Measurements from ENCODE around the gene CAST. TPM values are rescaled to one million over a fixed set of nuclear protein-coding genes. Genes with fewer than 3 reads are reported as not detected.

Gene CAST
- total and polyA plus RNA-seq, 7 experiments from 2014 or later = 31.1 to 298 (median 114) TPM

DNA sequence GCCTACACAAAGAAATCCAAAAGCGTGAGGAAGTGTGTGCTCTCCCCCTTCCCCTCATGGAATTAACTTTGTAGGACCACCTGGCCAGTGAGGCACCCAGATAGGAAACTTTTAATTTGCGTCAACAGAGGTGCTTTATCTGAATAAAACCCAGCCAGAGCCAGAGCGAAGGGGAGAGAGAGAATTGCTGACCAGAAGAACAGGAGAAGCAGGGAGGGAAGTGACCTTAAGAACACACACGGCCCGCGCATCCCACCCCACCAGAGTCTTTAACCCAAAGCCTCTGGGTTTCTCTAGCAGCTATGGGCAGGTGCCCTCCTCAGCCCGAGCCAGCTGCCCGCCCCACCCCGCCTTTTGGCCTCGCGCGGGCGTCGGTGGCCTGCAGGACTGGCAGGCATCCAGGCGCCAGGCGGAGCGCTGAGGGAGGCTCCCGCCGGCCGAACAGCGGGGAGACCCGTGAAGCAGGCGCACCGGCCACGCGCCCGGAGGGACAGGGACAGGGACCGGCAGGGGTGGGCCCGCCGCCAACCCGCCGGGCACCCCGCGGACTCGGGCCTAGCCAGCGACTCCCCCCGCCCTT lies 145.0 kb downstream of the CAST start:
- peak overlapping the region; percentile 90 to 100 (median 96) for H3K4me3 Mint-ChIP-seq
- peaks cover 0 to 10% (median 0%) of the 10 kb centered on the region in 11 donors for H3K9me3 Mint-ChIP-seq
- CTCF ChIA-PET = interaction anchor here (0.6 to 3.9 kb wide), 8 partner anchors 10 to 129 kb away, joined by 3 to 25 read pairs (median 5); partner anchors contain the start of gene LNPEP
- peaks cover 0 to 2% (median 0%) of the 10 kb centered on the region in 5 donors for H3K27me3 Mint-ChIP-seq
- Histone ChIP-seq H3K27me3 (ENCODE audit: control insufficient read depth in 2 of 2, insufficient read depth in 2 of 2, low read length in 2 of 2) (no peaks in the 10 kb centered on the region), H3K27ac (ENCODE audit: low read depth, low read length) (peak overlapping the region; percentile 99), H3K4me1 (ENCODE audit: control insufficient read depth in 2 of 2, insufficient read depth in 2 of 2, low read length in 2 of 2) (peaks cover 40 to 69% of the 10 kb centered on the region in 2 donors), H3K9me3 (ENCODE audit: control insufficient read depth in 2 of 3, low read length in 3 of 3) (no peaks in the 10 kb centered on the region), H3K36me3 (ENCODE audit: control insufficient read depth in 2 of 3, insufficient read depth in 3 of 3, low read length in 3 of 3) (peaks cover 0 to 7% (median 0%) of the 10 kb centered on the region in 3 experiments), H3K4me3 (ENCODE audit: low read length) (peak overlapping the region; percentile 85)
- peak; percentile 17 for ATAC-seq
- DNase-seq = peak in 1 of 9 donors; percentile 67
- H3K27ac Mint-ChIP-seq = peak overlapping the region; percentile 98 to 100 (median 99)
- peaks cover 57 to 92% (median 89%) of the 10 kb centered on the region in 7 donors for H3K4me1 Mint-ChIP-seq
- peaks cover 13 to 29% (median 24%) of the 10 kb centered on the region in 5 donors for H3K36me3 Mint-ChIP-seq
- intact Hi-C loops (cut with micrococcal nuclease) = loop anchor here (1.0 to 10.0 kb wide), 12 partner anchors 8 to 1965 kb away; partner anchors contain the start of genes ELL2 (in 2 of the 2), ARSK (in 1 of the 2), GLRX (in 1 of the 2) and RGMB (in 1 of the 2)
- POLR2A ChIA-PET = interaction anchor here (0.6 to 5.5 kb wide), 30 partner anchors 9 to 983 kb away, joined by 3 to 212 read pairs (median 4); partner anchors contain the start of genes CAST, ERAP2 and LNPEP

DNA sequence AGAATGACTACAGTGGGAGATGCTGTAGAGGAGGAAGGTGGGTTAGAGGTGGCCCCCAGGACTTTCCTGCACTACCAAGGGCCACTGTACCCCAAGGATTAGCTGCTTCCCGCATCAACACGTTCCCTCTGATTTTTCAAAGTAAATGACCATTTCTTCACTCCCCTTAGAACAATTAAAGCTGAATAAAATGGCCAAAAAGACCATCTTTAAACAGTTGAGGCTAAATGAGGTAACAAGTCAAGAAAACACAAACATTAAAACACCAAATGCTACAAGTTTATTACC lies 146.3 kb downstream of the CAST start:
- Mint-ChIP-seq H3K27ac (peak overlapping the region; percentile 98 to 100 (median 100)), H3K4me3 (peak overlapping the region; percentile 90 to 100 (median 96)), H3K36me3 (peaks cover 3 to 22% (median 14%) of the 10 kb centered on the region in 5 donors), H3K27me3 (peaks cover 0 to 2% (median 0%) of the 10 kb centered on the region in 5 donors), H3K4me1 (peaks cover 49 to 92% (median 88%) of the 10 kb centered on the region in 7 donors), H3K9me3 (peaks cover 0 to 10% (median 0%) of the 10 kb centered on the region in 11 donors)
- no peaks in the 10 kb centered on the region for H3K27me3 ChIP-seq (ENCODE audit: control insufficient read depth in 2 of 2, insufficient read depth in 2 of 2, low read length in 2 of 2)
- POLR2A ChIA-PET = interaction anchor here (0.6 to 5.5 kb wide), 29 partner anchors 10 to 984 kb away, joined by 3 to 212 read pairs (median 4); partner anchors contain the start of genes CAST, ERAP2 and LNPEP
- H3K36me3 ChIP-seq (ENCODE audit: control insufficient read depth in 2 of 3, insufficient read depth in 3 of 3, low read length in 3 of 3) = peaks cover 0 to 7% (median 0%) of the 10 kb centered on the region in 3 experiments
- H3K27ac ChIP-seq (ENCODE audit: low read depth, low read length) = peak overlapping the region; percentile 99
- H3K4me3 ChIP-seq (ENCODE audit: low read length) = peak overlapping the region; percentile 85
- no peaks in the 10 kb centered on the region for H3K9me3 ChIP-seq (ENCODE audit: control insufficient read depth in 2 of 3, low read length in 3 of 3)
- DNase-seq = no peak
- peaks cover 30 to 61% of the 10 kb centered on the region in 2 donors for H3K4me1 ChIP-seq (ENCODE audit: control insufficient read depth in 2 of 2, insufficient read depth in 2 of 2, low read length in 2 of 2)
- CTCF ChIA-PET = interaction anchor here (1.3 to 3.9 kb wide), 6 partner anchors 8 to 92 kb away, joined by 3 to 25 read pairs (median 4); no protein-coding TSS in a partner anchor
- intact Hi-C loops (cut with micrococcal nuclease) = loop anchor here (1.0 to 10.0 kb wide), 12 partner anchors 8 to 1964 kb away; partner anchors contain the start of genes ELL2 (in 2 of the 2), ERAP2 (in 1 of the 2), GLRX (in 1 of the 2) and RGMB (in 1 of the 2)
- no peak for ATAC-seq

DNA sequence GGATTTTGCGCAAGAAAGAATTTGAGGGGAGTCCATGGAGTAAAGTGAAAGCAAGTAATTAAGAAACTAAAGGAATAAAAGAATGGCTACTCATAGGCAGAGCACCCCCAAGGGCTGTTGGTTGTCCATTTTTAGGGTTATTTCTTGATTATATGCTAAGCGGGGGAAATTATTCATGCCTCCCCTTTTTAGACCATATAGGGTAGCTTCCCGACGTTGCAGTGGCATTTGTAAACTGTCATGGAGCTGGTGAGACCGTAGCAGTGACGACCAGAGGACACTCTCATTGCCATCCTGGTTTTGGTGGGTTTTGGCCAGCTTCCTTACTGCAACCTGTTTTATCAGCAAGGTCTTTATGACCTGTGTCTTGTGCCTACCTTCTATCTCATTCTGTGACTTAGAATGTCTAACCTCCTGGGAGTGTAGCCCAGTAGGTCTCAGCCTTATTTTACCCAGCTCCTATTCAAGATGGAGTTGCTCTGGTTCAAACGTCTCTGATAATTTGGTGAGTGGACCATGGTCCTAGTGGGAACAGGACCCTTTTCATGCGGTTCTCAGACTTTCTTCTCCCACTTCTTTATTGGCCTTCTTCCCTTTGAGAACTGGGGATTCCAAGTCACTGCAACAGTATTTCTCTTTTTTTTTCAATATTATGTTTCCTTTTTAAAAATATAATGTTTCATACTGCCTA lies 146.8 kb downstream of the CAST start:
- peaks cover 0 to 2% (median 0%) of the 10 kb centered on the region in 5 donors for H3K27me3 Mint-ChIP-seq
- Histone ChIP-seq H3K9me3 (ENCODE audit: control insufficient read depth in 2 of 3, low read length in 3 of 3) (no peaks in the 10 kb centered on the region), H3K27ac (ENCODE audit: low read depth, low read length) (peak overlapping the region; percentile 99), H3K4me3 (ENCODE audit: low read length) (no peak overlapping the region), H3K4me1 (ENCODE audit: control insufficient read depth in 2 of 2, insufficient read depth in 2 of 2, low read length in 2 of 2) (peaks cover 25 to 57% of the 10 kb centered on the region in 2 donors), H3K27me3 (ENCODE audit: control insufficient read depth in 2 of 2, insufficient read depth in 2 of 2, low read length in 2 of 2) (no peaks in the 10 kb centered on the region), H3K36me3 (ENCODE audit: control insufficient read depth in 2 of 3, insufficient read depth in 3 of 3, low read length in 3 of 3) (peaks cover 0 to 7% (median 0%) of the 10 kb centered on the region in 3 experiments)
- ChIA-PET POLR2A (interaction anchor here (0.6 to 5.5 kb wide), 28 partner anchors 7 to 985 kb away, joined by 3 to 212 read pairs (median 4); partner anchors contain the start of genes CAST, ERAP2 and LNPEP), CTCF (interaction anchor here (1.3 to 3.9 kb wide), 6 partner anchors 8 to 91 kb away, joined by 3 to 25 read pairs (median 4); no protein-coding TSS in a partner anchor)
- H3K4me3 Mint-ChIP-seq = peak overlapping the region; percentile 90 to 100 (median 96)
- H3K36me3 Mint-ChIP-seq = peaks cover 0 to 18% (median 9%) of the 10 kb centered on the region in 5 donors
- intact Hi-C loops (cut with micrococcal nuclease) = loop anchor here (1.0 to 10.0 kb wide), 12 partner anchors 7 to 1963 kb away; partner anchors contain the start of genes ELL2 (in 2 of the 2), ERAP2 (in 1 of the 2), GLRX (in 1 of the 2) and RGMB (in 1 of the 2)
- DNase-seq = peak in 1 of 9 donors; percentile 11
- peak overlapping the region; percentile 98 to 100 (median 100) for H3K27ac Mint-ChIP-seq
- H3K4me1 Mint-ChIP-seq = peaks cover 45 to 92% (median 84%) of the 10 kb centered on the region in 7 donors
- H3K9me3 Mint-ChIP-seq = peaks cover 0 to 10% (median 0%) of the 10 kb centered on the region in 11 donors
- ATAC-seq = no peak

GRCh38 chr5:96809921-96810320 lies 147.7 kb downstream of the CAST start:
- Mint-ChIP-seq H3K27me3 (peaks cover 0 to 2% (median 0%) of the 10 kb centered on the region in 5 donors), H3K4me1 (peaks cover 43 to 92% (median 84%) of the 10 kb centered on the region in 7 donors), H3K27ac (peak overlapping the region; percentile 73 to 100 (median 99)), H3K9me3 (peaks cover 0 to 10% (median 0%) of the 10 kb centered on the region in 11 donors), H3K4me3 (peak overlapping the region; percentile 60 to 96 (median 76)), H3K36me3 (peaks cover 0 to 14% (median 3%) of the 10 kb centered on the region in 5 donors)
- Histone ChIP-seq H3K4me1 (ENCODE audit: control insufficient read depth in 2 of 2, insufficient read depth in 2 of 2, low read length in 2 of 2) (peaks cover 23 to 58% of the 10 kb centered on the region in 2 donors), H3K36me3 (ENCODE audit: control insufficient read depth in 2 of 3, insufficient read depth in 3 of 3, low read length in 3 of 3) (peaks cover 0 to 7% (median 0%) of the 10 kb centered on the region in 3 experiments), H3K27ac (ENCODE audit: low read depth, low read length) (peak overlapping the region; percentile 54), H3K4me3 (ENCODE audit: low read length) (peak overlapping the region; percentile 8), H3K9me3 (ENCODE audit: control insufficient read depth in 2 of 3, low read length in 3 of 3) (no peaks in the 10 kb centered on the region), H3K27me3 (ENCODE audit: control insufficient read depth in 2 of 2, insufficient read depth in 2 of 2, low read length in 2 of 2) (no peaks in the 10 kb centered on the region)
- DNase-seq = peak in 6 of 9 donors; percentile 20 to 39 (median 26)
- intact Hi-C loops (cut with micrococcal nuclease) = loop anchor here (2.0 to 10.0 kb wide), 10 partner anchors 13 to 1962 kb away; partner anchors contain the start of genes ELL2 (in 2 of the 2), GLRX (in 2 of the 2), ARSK (in 1 of the 2) and RFESD (in 1 of the 2)
- no peak for ATAC-seq
- ChIA-PET CTCF (interaction anchor here (0.6 to 3.2 kb wide), 2 partner anchors 11 to 343 kb away, joined by 3 to 25 read pairs; no protein-coding TSS in a partner anchor), POLR2A (interaction anchor here (0.6 to 3.5 kb wide), 8 partner anchors 8 to 64 kb away, joined by 3 to 36 read pairs (median 5); no protein-coding TSS in a partner anchor)

GRCh38 chr5:96812851-96813250 lies 150.7 kb downstream of the CAST start:
- ATAC-seq (no peak), DNase-seq (no peak)
- POLR2A ChIA-PET = interaction anchor here (1.0 to 3.5 kb wide), 3 partner anchors 8 to 64 kb away, joined by 4 to 34 read pairs (median 8); partner anchors contain the start of gene ERAP2
- Mint-ChIP-seq H3K4me3 (no peak overlapping the region), H3K27me3 (peaks cover 0 to 2% (median 0%) of the 10 kb centered on the region in 5 donors), H3K4me1 (peaks cover 43 to 100% (median 92%) of the 10 kb centered on the region in 7 donors), H3K27ac (peak overlapping the region in 5 of 9 donors; percentile 13 to 100 (median 45)), H3K9me3 (peaks cover 0 to 9% (median 0%) of the 10 kb centered on the region in 11 donors), H3K36me3 (peaks cover 0 to 4% (median 0%) of the 10 kb centered on the region in 5 donors)
- Histone ChIP-seq H3K9me3 (ENCODE audit: control insufficient read depth in 2 of 3, low read length in 3 of 3) (no peaks in the 10 kb centered on the region), H3K4me1 (ENCODE audit: control insufficient read depth in 2 of 2, insufficient read depth in 2 of 2, low read length in 2 of 2) (peaks cover 33 to 68% of the 10 kb centered on the region in 2 donors), H3K36me3 (ENCODE audit: control insufficient read depth in 2 of 3, insufficient read depth in 3 of 3, low read length in 3 of 3) (peaks cover 0 to 3% (median 0%) of the 10 kb centered on the region in 3 experiments), H3K27ac (ENCODE audit: low read depth, low read length) (no peak overlapping the region), H3K27me3 (ENCODE audit: control insufficient read depth in 2 of 2, insufficient read depth in 2 of 2, low read length in 2 of 2) (no peaks in the 10 kb centered on the region), H3K4me3 (ENCODE audit: low read length) (no peak overlapping the region)
- CTCF ChIA-PET = interaction anchor here (1.1 to 1.2 kb wide), 3 partner anchors 8 to 350 kb away, joined by 3 to 4 read pairs (median 4); no protein-coding TSS in a partner anchor
- intact Hi-C loops (cut with micrococcal nuclease) = loop anchor here (10.0 kb wide), 3 partner anchors 988 to 1258 kb away; partner anchors contain the start of genes ARSK (in 1 of the 2), GLRX (in 1 of the 2), RFESD (in 1 of the 2) and SKIC3 (in 1 of the 2)
